GM19099 (cell line): Measurements from ENCODE around the gene LRRC51.

ENCODE experiments used
- POLR2A ChIP-seq: IDR thresholded peaks from 3 replicates; pipeline ENCODE4 v1.6.1; 2011; ENCODE audit warnings: low read depth; ENCODE audit not compliant: insufficient read length; ENCODE audit errors: extremely low read depth

LRRC51 gene

DNA sequence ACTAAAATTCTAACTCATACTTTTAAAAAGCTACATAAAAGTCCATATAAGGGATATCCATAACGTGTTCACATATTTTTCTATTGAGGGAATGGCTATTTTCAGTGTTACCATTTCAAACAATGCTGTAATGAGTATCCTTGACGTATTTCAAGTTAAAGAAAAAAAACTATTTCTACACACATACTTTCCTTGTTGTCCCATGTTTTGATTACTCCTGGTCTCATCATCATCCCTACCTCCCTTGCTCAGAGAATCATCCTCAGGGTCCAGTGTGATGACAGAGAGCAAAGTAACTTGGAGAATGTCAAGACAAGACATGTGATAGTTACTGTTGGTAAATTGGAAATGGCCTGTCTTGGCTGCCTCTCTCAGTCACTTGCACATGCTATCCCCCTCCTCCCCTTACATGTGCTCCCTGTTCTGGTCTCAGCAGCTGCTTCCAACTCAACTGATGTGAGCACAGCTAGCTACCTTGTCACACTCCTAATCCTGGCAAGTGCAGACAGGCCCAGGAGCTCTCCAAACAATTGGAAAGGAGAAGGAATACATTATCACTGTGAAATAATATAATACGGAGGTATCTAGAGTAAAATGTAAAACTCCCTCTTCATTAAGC is 22.1 kb upstream of the LRRC51 start:
- no peak for TF ChIP-seq POLR2A

- no peak for TF ChIP-seq POLR2A
Observed at GRCh38 chr11:72061739-72062396, 18.8 kb upstream of the LRRC51 start.

DNA sequence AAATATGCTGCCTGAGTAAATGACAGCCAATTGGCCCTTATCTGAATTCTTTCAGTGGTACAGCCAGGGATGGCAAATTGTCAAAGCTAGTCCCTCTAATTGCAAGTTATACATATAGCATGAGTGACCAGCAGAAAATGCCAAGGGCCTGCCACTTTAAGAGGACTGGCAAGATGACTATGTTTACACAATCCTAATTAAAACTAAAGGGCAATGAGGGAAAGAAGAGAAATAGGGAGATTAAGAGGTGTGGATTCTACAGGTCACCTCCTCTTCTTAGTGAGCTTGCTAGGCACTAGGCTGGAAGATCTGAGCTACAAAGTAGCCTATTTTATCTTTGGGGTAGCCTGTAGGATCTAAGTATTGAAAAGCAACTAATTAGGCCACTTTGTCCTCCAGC is 13.8 kb upstream of the LRRC51 start:
- TF ChIP-seq POLR2A: no peak

DNA sequence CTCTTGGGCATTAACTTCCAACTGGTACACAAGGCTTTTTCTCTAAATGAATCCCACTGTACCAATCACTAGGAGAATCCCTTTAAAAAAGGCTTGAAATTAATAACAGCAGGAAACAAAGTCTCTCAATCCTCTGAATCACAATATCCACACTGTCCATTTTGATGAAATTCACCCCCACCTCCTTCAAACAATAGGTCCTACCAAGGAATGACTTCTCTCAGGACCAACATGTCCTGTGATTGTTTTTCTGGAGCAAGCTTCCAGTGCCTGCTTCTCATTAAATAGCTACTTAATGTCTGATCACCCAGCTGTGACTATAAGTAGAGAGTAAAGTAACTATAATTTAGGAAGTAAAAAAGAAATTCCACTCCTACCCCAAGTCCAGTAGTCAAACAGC is 13.4 kb upstream of the LRRC51 start:
- TF ChIP-seq POLR2A: no peak

DNA sequence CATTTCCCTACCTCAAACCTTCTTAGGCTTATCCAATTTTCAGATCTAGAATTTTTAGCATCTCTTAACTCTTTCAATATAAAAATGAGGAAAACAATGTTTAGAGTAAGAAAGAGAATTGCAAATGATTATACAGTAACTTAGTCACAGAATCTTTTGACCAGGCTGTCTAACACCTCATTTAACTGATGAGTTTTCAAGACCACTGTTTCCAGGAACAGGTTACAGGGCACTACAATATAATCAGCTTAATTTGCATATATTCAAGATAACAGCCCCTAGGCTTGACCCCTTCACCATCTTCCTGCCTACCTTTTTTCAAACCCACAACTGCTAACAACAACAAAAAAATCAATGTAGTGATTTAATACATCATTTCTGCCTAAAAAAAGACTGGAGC is 13.0 kb upstream of the LRRC51 start:
- no peak for TF ChIP-seq POLR2A

GRCh38 chr11:72069200-72069599 is 11.4 kb upstream of the LRRC51 start:
- no peak for TF ChIP-seq POLR2A

GRCh38 chr11:72069787-72070251 is 10.8 kb upstream of the LRRC51 start:
- peak; percentile 35 for TF ChIP-seq POLR2A

DNA sequence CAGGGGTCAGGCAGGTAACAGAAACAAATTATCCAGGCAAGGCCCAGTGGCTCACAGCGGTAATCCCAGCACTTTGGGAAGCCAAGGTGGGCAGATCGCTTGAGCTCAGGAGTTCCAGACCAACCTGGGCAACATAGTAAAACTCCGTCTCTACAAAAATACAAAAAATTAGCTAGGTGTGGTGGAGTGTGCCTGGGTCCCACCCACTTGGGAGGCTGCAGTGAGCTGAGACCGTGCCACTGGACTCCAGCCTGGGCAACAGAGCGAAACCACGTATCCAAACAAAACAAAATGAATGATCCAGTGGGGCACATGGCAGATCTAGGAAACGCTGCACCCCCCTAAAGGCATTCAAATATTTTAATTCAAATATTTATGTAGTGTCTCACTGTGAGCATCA is 10.2 kb upstream of the LRRC51 start:
- TF ChIP-seq POLR2A: no peak

DNA sequence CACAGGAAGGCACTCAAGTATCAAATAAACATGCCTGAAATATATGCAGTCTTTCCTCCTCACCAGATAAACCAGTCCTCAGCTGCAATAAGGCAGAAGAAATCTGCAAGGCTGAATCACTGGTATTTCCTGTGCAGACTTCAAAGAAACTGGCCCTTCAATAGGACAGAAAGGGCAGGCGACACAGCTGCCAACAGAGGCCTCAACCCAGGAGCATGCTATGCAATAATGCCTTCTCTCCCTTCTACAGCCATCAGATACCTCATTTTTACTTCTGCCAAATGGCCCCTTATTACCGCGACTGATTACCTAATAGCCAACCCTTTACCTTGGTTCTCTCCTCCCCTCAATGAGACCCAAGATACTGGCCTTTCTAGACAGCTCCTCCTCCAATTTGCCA is 8.3 kb upstream of the LRRC51 start:
- TF ChIP-seq POLR2A: no peak

- TF ChIP-seq POLR2A: no peak
Observed at GRCh38 chr11:72075109-72075508, 5.5 kb upstream of the LRRC51 start.

GRCh38 chr11:72075756-72076155 is 4.9 kb upstream of the LRRC51 start:
- no peak for TF ChIP-seq POLR2A

GRCh38 chr11:72078477-72078876 is 2.2 kb upstream of the LRRC51 start:
- no peak for TF ChIP-seq POLR2A

- TF ChIP-seq POLR2A: no peak
Observed at GRCh38 chr11:72079819-72080325, 778 bp upstream of the LRRC51 start.

DNA sequence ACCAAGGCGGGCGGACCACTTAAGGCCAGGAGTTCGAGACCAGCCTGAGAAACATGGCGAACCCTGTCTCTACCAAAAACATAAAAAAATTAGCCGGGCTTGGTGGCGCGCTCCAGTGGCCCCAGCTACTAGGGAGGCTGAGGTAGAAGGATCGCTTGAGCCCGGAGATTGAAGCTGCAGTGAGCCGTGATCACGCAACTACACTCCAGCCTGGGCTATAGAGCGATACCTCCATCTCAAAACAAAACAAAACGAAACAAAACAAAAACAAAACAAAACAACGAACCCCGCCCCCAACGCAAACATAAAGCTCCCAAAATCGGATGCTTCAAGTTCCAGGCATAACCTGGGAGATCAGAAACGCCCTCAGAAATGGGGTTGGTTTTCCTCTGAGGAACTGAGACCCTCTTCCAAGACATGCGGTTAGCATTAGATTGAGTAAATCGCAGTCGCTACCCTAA is 564 bp downstream of the LRRC51 start:
- TF ChIP-seq POLR2A: no peak

- no peak for TF ChIP-seq POLR2A
Observed at GRCh38 chr11:72081821-72082453, 1.3 kb downstream of the LRRC51 start.

GRCh38 chr11:72083414-72083813 is 2.8 kb downstream of the LRRC51 start:
- TF ChIP-seq POLR2A: no peak
